ENCODE results near the gene ARL5C.

DNA sequence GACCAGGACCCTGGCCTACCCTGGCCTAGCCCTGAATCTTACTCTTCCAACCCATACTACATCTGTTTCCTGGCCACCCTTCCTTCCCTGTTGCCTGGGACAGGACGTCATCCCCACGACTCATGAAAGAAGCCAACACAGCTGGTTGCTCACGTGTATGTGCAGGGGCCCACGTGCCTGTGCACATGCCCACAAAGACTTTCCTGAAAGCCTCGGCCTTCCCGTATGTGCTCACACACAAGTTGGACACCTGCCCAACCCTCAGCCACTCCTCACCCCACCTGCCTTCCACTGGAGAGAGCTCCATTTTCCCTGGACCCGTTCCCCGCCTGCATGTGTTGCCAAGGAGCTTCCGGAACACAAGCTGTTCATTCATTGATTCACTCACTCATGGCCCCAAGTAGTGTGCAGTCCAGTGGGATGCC, 21.5 kb downstream of the ARL5C start:
- TF ChIP-seq, protein P1, sequence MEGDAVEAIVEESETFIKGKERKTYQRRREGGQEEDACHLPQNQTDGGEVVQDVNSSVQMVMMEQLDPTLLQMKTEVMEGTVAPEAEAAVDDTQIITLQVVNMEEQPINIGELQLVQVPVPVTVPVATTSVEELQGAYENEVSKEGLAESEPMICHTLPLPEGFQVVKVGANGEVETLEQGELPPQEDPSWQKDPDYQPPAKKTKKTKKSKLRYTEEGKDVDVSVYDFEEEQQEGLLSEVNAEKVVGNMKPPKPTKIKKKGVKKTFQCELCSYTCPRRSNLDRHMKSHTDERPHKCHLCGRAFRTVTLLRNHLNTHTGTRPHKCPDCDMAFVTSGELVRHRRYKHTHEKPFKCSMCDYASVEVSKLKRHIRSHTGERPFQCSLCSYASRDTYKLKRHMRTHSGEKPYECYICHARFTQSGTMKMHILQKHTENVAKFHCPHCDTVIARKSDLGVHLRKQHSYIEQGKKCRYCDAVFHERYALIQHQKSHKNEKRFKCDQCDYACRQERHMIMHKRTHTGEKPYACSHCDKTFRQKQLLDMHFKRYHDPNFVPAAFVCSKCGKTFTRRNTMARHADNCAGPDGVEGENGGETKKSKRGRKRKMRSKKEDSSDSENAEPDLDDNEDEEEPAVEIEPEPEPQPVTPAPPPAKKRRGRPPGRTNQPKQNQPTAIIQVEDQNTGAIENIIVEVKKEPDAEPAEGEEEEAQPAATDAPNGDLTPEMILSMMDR (IDR thresholded peaks at IDR 0.05; ENCODE audit: insufficient read depth, low read length, poor library complexity, severe bottlenecking): no peak
- no peak for TF ChIP-seq EZH2phosphoT487 (conservative IDR thresholded peaks at IDR 0.05; ENCODE audit: low read length)

Measured in SU-DHL-6 (cell line).